Bronchial epithelial cell (primary cell): Measurements from ENCODE around the gene DCAF10. TPM values are rescaled to one million over a fixed set of nuclear protein-coding genes. Genes with fewer than 3 reads are reported as not detected.

Experiments used
- DNase-seq: peaks from one replicate; pipeline ENCODE4 v3.0.0-alpha.2; 2010; ENCODE audit warnings: low read depth
- FAIRE-seq: peaks from 2 replicates; lab custom pipeline; 2011; peaks lifted over from hg19 to GRCh38; lab: Jason Lieb, UNC
- H3K27me3 ChIP-seq: 2 replicates; pipeline ENCODE4 v1.5.1; 2011; ENCODE audit warnings: low read length; ENCODE audit not compliant: control insufficient read depth, insufficient read depth
- H3K36me3 ChIP-seq: 2 replicates; pipeline ENCODE4 v1.5.1; 2011; ENCODE audit warnings: low read length; ENCODE audit not compliant: control insufficient read depth, insufficient read depth
- H3K4me3 ChIP-seq: 2 replicates; pipeline ENCODE4 v1.5.1; 2011; ENCODE audit warnings: mild to moderate bottlenecking, low read depth, low read length, control low read depth
- total RNA-seq: library from RNA; depleted of rRNA; stranded (reverse); fragments of >200 nt; gene quantifications from 2 replicates; pipeline ENCODE4 v1.2.1, GENCODE V29; 2014
- TF ChIP-seq, protein P1 (sequence below): IDR thresholded peaks from 2 replicates; pipeline ENCODE4 v1.5.1; 2011; ENCODE audit warnings: mild to moderate bottlenecking, moderate library complexity, low read length, control low read depth, inconsistent platforms; ENCODE audit not compliant: insufficient read depth, severe bottlenecking

Gene DCAF10
- total RNA-seq, 1 donor from 2014 or later, result 29.5 TPM

DNA sequence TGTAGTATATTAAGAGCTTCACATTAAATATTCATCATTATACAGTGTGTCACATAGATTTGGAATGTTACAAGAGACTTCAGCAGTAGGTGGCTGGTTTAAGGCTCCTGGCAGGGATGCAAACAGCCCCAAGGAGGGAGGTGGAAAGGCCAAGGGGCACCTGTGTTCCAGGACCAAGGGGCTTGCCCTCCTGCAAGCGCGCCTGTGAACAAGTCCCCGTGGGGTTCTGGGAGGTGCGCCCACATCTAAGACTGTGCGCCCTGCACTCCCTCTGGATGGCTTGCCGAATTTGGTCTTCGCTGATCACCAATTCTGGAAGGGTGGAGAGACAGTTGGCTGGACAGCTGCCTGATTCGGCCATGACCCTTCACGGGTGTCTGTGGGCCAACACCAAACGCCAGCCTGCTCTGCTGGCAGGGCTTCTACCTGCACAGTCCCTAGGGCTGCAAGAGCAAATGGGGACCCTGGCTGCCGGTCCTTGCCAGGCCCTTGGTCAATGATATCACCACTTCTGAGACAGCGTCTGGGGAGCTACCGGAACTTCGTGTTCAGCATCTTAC lies 115.4 kb downstream of the DCAF10 start:
- H3K4me3 ChIP-seq, result no peak overlapping the region
- TF ChIP-seq, protein P1, sequence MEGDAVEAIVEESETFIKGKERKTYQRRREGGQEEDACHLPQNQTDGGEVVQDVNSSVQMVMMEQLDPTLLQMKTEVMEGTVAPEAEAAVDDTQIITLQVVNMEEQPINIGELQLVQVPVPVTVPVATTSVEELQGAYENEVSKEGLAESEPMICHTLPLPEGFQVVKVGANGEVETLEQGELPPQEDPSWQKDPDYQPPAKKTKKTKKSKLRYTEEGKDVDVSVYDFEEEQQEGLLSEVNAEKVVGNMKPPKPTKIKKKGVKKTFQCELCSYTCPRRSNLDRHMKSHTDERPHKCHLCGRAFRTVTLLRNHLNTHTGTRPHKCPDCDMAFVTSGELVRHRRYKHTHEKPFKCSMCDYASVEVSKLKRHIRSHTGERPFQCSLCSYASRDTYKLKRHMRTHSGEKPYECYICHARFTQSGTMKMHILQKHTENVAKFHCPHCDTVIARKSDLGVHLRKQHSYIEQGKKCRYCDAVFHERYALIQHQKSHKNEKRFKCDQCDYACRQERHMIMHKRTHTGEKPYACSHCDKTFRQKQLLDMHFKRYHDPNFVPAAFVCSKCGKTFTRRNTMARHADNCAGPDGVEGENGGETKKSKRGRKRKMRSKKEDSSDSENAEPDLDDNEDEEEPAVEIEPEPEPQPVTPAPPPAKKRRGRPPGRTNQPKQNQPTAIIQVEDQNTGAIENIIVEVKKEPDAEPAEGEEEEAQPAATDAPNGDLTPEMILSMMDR, result no peak
- DNase-seq (no peak), FAIRE-seq (no peak)
- H3K27me3 ChIP-seq, result no peaks in the 10 kb centered on the region
- peaks cover 13% of the 10 kb centered on the region for H3K36me3 ChIP-seq

DNA sequence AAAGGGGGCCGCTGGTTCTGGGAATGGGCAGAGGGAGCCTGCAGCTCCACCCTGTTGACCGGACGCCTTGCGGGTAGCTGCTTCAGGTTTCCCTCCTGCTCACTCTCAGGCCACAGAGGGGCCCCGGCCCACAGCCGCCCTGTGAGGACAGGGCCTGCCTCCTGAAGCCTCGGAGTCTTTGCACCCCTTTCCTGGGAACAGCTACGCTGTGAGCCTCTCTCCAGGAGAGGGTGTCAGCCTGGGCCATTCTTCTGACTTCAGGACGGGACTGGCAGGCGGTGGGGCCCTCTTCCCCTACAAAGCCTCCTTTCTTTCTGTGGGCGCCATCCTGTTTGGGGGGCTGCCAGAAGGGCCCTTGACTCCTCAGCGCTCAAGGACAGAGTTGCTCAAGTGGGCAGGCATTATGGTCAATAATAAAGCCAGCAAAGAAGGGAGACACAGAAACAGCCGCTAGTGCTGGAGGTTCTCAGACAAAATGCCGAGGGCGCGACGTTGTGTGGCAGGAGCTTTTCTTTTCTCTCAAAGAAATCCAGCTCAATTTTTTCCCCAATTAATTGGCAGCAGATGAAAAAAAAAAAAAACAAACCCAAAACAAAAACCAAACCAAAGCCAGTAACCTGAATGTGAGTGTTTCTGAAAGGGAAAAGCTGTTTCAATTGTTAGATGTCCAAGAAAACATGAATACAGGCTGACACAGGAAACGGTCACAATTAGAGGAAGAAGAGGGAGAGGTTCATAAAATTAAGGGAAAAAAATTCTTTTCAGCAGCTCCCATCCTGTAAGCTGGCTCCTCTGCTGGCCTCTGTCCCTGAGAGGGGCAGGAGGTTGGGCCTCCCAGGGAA lies 116.1 kb downstream of the DCAF10 start:
- TF ChIP-seq, protein P1, result no peak
- Histone ChIP-seq H3K4me3 (no peak overlapping the region), H3K36me3 (peaks cover 13% of the 10 kb centered on the region), H3K27me3 (no peaks in the 10 kb centered on the region)
- DNase-seq, result no peak
- no peak for FAIRE-seq

Other genes with a start within 250 kb of the DCAF10 start
- 3.7 and 5.5 TPM in 2 replicates for gene FBXO10, start 224.4 kb upstream of the DCAF10 start, total RNA-seq
- gene TOMM5, start 208.2 kb upstream of the DCAF10 start, total RNA-seq, result 108 and 126 TPM in 2 replicates
- gene FRMPD1, start 149.8 kb upstream of the DCAF10 start, total RNA-seq, result under 0.01 TPM in 1 of 2 replicates, not detected in the other
- gene TRMT10B, start 47.0 kb upstream of the DCAF10 start, total RNA-seq, result 3.2 TPM in 2 replicates
- gene EXOSC3, start 15.7 kb upstream of the DCAF10 start, total RNA-seq, result 25.8 and 37.0 TPM in 2 replicates
- 63.7 and 99.2 TPM in 2 replicates for gene SLC25A51, start 103.3 kb downstream of the DCAF10 start, total RNA-seq